GM12865 (cell line): ENCODE measurements around the gene PDCL2.

ENCODE experiments used
- DNase-seq: peaks from one replicate; pipeline ENCODE4 v3.0.0; 2010; ENCODE audit warnings: low read depth
- H3K4me3 ChIP-seq: 2 replicates; pipeline ENCODE4 v1.5.1; 2011; ENCODE audit warnings: mild to moderate bottlenecking, low read depth, low read length, control low read depth
- CTCF ChIP-seq: IDR thresholded peaks from 2 replicates; pipeline ENCODE4 v1.5.1; 2011; ENCODE audit warnings: low read length, control low read depth, low read depth, inconsistent platforms; ENCODE audit not compliant: insufficient read depth; ENCODE audit errors: missing control alignments

PDCL2 gene

GRCh38 chr4:55543858-55544257, 48.2 kb downstream of the PDCL2 start:
- TF ChIP-seq CTCF: no peak
- H3K4me3 ChIP-seq: no peak overlapping the region
- DNase-seq: no peak

DNA sequence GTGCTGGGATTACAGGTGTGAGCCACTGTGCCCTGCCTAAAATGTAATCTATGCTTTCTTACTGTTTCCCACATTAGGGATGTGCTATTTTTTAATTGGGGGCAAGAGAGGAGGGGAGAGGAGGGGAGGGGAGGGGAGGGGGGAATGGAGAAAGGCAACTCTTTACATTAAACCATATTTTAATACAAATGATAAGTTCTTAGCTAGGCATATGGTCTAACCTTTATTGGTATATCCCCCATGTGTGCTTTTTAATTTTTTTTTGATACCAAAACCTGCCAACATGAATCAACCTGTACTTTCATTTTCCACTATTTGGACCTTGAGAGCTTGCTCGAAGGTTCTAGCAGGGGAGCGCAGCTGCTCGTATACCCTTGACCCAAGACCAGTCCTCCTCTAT, 51.8 kb downstream of the PDCL2 start:
- no peak for DNase-seq
- TF ChIP-seq CTCF: no peak
- H3K4me3 ChIP-seq: no peak overlapping the region

DNA sequence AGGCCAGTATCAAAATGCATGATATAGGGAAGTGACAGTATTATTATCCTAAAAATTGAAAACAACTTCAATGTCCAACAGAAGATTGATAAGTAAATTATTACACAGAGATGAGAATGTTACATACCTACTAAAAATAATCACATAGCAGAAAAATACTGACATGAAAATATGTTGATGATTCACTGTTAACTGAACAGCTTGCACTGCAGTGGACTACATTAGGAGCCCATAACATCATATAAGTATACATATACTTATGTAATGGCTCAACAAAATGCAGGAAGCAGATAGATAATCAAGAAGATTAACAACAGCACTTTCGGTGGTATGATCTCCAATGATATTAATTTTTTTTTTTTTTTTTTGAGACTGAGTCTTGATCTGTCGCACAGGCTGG, 52.4 kb downstream of the PDCL2 start:
- no peak for DNase-seq
- H3K4me3 ChIP-seq: no peak overlapping the region
- TF ChIP-seq CTCF: no peak

- H3K4me3 ChIP-seq: no peak overlapping the region
- no peak for DNase-seq
- no peak for TF ChIP-seq CTCF
These were observed 53.5 kb downstream of the PDCL2 start for GRCh38 chr4:55538531-55538930.

DNA sequence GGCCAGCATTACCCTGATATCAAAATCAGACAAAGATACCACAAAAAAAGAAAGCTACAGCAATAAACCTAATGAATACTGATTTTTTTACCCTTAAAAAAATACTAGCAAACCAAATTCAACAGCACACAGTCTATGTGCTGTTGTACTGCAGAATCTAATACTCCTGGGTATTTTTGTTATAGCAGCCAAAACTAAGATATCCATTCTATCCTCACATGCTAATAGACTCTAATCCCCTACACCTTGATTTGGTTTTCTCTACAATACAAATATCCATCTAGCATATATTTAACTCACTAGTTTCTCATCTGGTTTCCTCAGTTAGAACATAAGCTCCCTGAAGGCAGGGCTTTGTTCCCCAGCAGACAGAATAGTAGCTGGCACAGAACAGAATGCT, 57.7 kb downstream of the PDCL2 start:
- H3K4me3 ChIP-seq: no peak overlapping the region
- DNase-seq: no peak
- no peak for TF ChIP-seq CTCF

DNA sequence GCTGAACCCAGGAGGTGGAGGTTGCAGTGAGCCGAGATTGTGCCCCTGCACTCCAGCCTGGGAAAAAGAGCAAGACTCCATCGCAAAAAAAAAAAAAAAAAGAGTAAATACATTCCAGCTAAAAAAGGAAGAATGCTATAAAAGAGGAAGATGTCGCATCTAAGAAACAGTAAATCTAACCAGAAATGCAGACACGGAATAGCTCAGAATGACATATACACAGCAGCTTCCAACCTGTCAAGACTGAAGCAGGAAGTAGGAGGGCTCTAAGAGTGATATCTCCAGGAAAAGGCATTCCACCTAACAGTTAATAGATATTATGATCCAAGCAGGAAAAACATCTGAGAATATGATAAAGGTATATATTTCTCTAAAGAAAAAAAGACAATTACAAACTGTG, 61.4 kb downstream of the PDCL2 start:
- no peak for DNase-seq
- no peak overlapping the region for H3K4me3 ChIP-seq
- TF ChIP-seq CTCF: no peak

DNA sequence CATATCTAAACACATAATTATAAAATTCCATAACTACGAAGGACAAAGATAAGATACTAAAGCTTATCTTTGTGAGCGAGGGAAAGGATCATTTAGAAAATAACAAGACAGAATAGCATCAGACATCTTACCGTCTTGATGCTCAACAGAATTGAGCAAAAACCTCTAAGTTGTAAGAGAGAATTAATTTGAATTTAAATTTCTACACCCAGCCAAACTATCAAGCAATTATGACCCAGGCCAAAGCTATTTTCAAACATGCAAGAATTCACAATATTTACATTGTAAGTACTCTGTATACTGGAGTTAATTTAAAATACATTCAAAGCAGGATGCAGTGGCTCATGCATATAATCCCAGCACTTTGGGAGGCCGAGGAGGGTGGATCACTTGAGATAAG, 61.9 kb downstream of the PDCL2 start:
- no peak for DNase-seq
- TF ChIP-seq CTCF: no peak
- no peak overlapping the region for H3K4me3 ChIP-seq
